Stomach (tissue), 9 donors: ENCODE measurements around the gene MINDY3. TPM values are rescaled to one million over a fixed set of nuclear protein-coding genes. Genes with fewer than 3 reads are reported as not detected.

Experiments
- DNase-seq, 2 donors: peaks; one replicate each; pipeline versions ENCODE4 v3.0.0 to v3.0.0-alpha.2; 2013 to 2019
- H3K27ac ChIP-seq, 5 donors: fragments of 200-600 bp in 4 of 5; sonication (generic) in 4 of 5; one replicate each; pipeline ENCODE4 v1.5.1; 2013 to 2019; ENCODE audit warnings: mild to moderate bottlenecking in 1 of 5, moderate library complexity in 1 of 5
- H3K27me3 ChIP-seq, 3 donors: fragments of 200-600 bp; sonication (generic); one replicate each; pipeline ENCODE4 v1.5.1; 2017 to 2019; ENCODE audit warnings: mixed run types in 1 of 3
- H3K36me3 ChIP-seq, 4 donors: fragments of 200-600 bp; sonication (generic); 1 replicate in 3 of 4; 2 replicates in 1 of 4; pipeline ENCODE4 v1.5.1; 2016 to 2019
- H3K4me1 ChIP-seq, 4 donors: fragments of 200-600 bp; sonication (generic); one replicate each; pipeline ENCODE4 v1.5.1; 2016 to 2019
- H3K4me3 ChIP-seq, 4 donors: fragments of 200-600 bp; sonication (generic) in 3 of 4; one replicate each; pipeline ENCODE4 v1.5.1; 2016 to 2019; ENCODE audit warnings: mild to moderate bottlenecking in 1 of 4
- H3K9me3 ChIP-seq, 4 donors: fragments of 200-600 bp; sonication (generic); one replicate each; pipeline ENCODE4 v1.5.1; 2016 to 2019
- EP300 ChIP-seq: sonication (generic); formaldehyde crosslinking; IDR thresholded peaks from one replicate; pipeline ENCODE4 v1.6.1; 2017; ENCODE audit warnings: antibody characterized with exemption
- POLR2A ChIP-seq, 4 donors: fragments of 450-650 bp; IDR thresholded peaks; one replicate each; pipeline ENCODE4 v1.6.1; 2016; ENCODE audit warnings: antibody characterized with exemption in 4 of 4, control low read depth in 2 of 4, mild to moderate bottlenecking in 1 of 4, moderate library complexity in 1 of 4
- POLR2AphosphoS5 ChIP-seq, 3 donors: sonication (generic); formaldehyde crosslinking; IDR thresholded peaks; one replicate each; pipeline ENCODE4 v1.6.1; 2016; ENCODE audit warnings: antibody characterized with exemption in 3 of 3
- WGBS, 5 donors: extraction: QIAGEN DNeasy Blood & Tissue Kit in 3 of 5; methylation state at CpG; one replicate each; pipeline versions ENCODE4 v1.1.5 to v1.1.7; 2013 to 2018; 5-methylcytosine and 5-hydroxymethylcytosine counted together
- intact Hi-C: fragments of 100-400 bp; cut with DNase I; formaldehyde crosslinking; loops from one replicate; pipeline ENCODE4 v1.15.1; 2023; ENCODE audit warnings: low total_unique reads
- polyA plus RNA-seq, 3 donors: library from polyadenylated mRNA; stranded (reverse); fragments of 200-250 nt; gene quantifications; one replicate each; pipeline ENCODE4 v1.2.3, GENCODE V29; 2013
- total RNA-seq, 5 donors: library from RNA; depleted of rRNA; stranded (reverse); fragments of >200 nt; gene quantifications; one replicate each; pipeline versions ENCODE4 v1.1.0 to v1.2.3, GENCODE V29; 2014 to 2016
- TF ChIP-seq, protein P1 (sequence below), 7 experiments: fragments of 450-650 bp in 4 of 7; fragments of 200-600 bp in 3 of 7; sonication (generic) in 3 of 7; IDR thresholded peaks; one replicate each; pipeline ENCODE4 v1.5.1; 2016 to 2019; ENCODE audit warnings: antibody characterized with exemption in 7 of 7, control low read depth in 2 of 7, mild to moderate bottlenecking in 1 of 7
- donor health status: healthy with polysubstance abuse.
- donor health status: Bipolar disorder and iron deficiency.
- donor health status: healthy.

MINDY3 gene
- total and polyA plus RNA-seq, 8 donors: 7.6 to 55.4 (median 17.6) TPM

DNA sequence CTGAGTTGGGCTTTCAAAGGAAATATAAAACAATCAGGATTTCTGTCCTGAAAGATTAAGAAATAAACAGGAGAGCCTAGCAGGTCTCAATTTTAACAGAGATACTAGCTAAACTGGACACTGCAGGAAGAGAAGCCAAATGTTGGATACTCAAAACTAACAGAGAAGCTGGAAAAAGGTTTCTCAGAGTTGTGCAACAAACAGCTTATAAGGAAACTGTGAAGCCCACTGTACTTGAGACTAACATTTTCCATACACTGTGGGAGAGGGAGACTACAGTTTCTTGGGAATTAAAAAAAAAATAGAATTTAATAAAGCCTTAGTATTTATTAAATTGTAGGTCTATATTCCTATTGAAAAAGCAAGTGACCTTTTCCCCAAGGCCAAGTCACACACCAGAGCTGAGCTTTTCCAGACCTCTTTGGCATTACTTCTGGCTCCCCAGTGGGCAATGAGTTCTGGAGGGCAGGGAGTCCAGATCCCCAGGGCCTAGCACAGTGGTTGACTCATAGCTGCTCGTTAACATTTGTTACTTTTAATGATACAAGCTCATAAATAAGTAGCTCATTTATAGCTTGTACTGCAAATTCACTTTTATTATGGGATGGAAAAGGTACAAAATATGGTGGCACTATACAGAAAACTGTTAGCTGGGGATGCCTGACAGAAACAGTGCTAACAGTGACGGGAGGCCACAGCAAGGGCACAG is 68.3 kb downstream of the MINDY3 start:
- Histone ChIP-seq H3K27ac (peak overlapping the region in 4 of 5 donors; percentile 28 to 77 (median 66)), H3K4me1 (peaks cover 0 to 27% (median 12%) of the 10 kb centered on the region in 4 donors), H3K36me3 (peaks cover 0 to 33% (median 25%) of the 10 kb centered on the region in 4 donors), H3K27me3 (no peaks in the 10 kb centered on the region), H3K4me3 (no peak overlapping the region), H3K9me3 (no peaks in the 10 kb centered on the region)
- DNase-seq: no peak
- 75 to 89% (median 80%) methylated on average over 2 of the region's 2 CpGs for WGBS, 5 donors
- TF ChIP-seq EP300 (no peak), POLR2AphosphoS5 (IDR thresholded peaks at IDR 0.05) (no peak)
- TF ChIP-seq, protein P1, sequence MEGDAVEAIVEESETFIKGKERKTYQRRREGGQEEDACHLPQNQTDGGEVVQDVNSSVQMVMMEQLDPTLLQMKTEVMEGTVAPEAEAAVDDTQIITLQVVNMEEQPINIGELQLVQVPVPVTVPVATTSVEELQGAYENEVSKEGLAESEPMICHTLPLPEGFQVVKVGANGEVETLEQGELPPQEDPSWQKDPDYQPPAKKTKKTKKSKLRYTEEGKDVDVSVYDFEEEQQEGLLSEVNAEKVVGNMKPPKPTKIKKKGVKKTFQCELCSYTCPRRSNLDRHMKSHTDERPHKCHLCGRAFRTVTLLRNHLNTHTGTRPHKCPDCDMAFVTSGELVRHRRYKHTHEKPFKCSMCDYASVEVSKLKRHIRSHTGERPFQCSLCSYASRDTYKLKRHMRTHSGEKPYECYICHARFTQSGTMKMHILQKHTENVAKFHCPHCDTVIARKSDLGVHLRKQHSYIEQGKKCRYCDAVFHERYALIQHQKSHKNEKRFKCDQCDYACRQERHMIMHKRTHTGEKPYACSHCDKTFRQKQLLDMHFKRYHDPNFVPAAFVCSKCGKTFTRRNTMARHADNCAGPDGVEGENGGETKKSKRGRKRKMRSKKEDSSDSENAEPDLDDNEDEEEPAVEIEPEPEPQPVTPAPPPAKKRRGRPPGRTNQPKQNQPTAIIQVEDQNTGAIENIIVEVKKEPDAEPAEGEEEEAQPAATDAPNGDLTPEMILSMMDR (IDR thresholded peaks at IDR 0.05): no peak
- intact Hi-C loops: no loop called here

- peaks cover 6 to 47% (median 27%) of the 10 kb centered on the region in 4 donors for H3K36me3 ChIP-seq
- H3K9me3 ChIP-seq: no peaks in the 10 kb centered on the region
- intact Hi-C loops: no loop called here
- no peak overlapping the region for H3K4me3 ChIP-seq
- peaks cover 0 to 28% (median 12%) of the 10 kb centered on the region in 4 donors for H3K4me1 ChIP-seq
- WGBS, 5 donors: 50 to 78% (median 66%) methylated on average over 1 of the region's 1 CpG
- no peaks in the 10 kb centered on the region for H3K27me3 ChIP-seq
- no peak for DNase-seq
- H3K27ac ChIP-seq: peak overlapping the region in 4 of 5 donors; percentile 46 to 77 (median 66)
- TF ChIP-seq POLR2AphosphoS5 (IDR thresholded peaks at IDR 0.05): peak; percentile 33 to 66 (median 40)
- TF ChIP-seq EP300: no peak
Observed at GRCh38 chr10:15789793-15790525, 70.3 kb downstream of the MINDY3 start.

GRCh38 chr10:15787426-15787825 is 72.9 kb downstream of the MINDY3 start:
- intact Hi-C loops: no loop called here

DNA sequence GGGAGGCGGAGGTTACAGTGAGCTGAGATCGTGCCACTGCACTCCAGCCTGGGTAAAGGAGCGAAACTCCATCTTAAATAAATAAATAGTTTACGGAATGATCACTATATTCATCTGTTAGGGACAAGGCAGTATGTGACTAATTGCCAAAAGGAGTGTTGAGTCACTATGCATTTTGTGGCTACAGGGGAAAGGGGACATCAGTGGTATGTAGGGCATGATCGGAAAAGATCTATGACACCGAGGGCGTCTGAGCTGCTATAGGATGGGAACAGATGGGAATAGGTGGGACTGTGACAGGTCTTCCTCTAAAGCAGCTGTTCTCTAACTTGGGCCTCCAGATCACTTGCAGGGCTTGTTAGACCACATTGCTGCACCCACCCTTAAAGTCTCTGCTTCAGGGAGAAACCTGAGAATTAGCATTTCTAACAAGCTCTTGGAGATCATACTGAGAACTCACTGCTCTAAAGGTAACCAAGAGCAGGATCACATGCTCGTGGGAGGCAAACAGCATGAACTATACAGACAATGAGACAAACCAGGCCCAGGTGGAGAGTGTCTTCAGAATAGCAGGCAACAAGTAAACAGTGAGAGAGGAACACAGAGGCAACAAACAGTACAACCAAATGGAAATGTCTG is 75.5 kb downstream of the MINDY3 start:
- no peak for DNase-seq
- H3K27me3 ChIP-seq: no peaks in the 10 kb centered on the region
- H3K27ac ChIP-seq: peak overlapping the region in 2 of 5 donors; percentile 14 to 24
- H3K4me1 ChIP-seq: peaks cover 0 to 9% (median under 1%) of the 10 kb centered on the region in 4 donors
- no peak overlapping the region for H3K4me3 ChIP-seq
- peaks cover 6 to 64% (median 45%) of the 10 kb centered on the region in 4 donors for H3K36me3 ChIP-seq
- H3K9me3 ChIP-seq: no peaks in the 10 kb centered on the region
- WGBS, 5 donors: 87 to 94% (median 92%) methylated on average over 8 of the region's 8 CpGs
- intact Hi-C loops: no loop called here
- TF ChIP-seq, protein P1 (IDR thresholded peaks at IDR 0.05): no peak
- TF ChIP-seq POLR2AphosphoS5 (IDR thresholded peaks at IDR 0.05) (no peak), POLR2A (IDR thresholded peaks at IDR 0.05) (no peak), EP300 (no peak)

More at GRCh38 chr10:15787426-15787825, 72.9 kb downstream of the MINDY3 start:
- Histone ChIP-seq H3K9me3 (no peaks in the 10 kb centered on the region), H3K4me1 (peaks cover 0 to 33% (median 11%) of the 10 kb centered on the region in 4 donors), H3K27me3 (no peaks in the 10 kb centered on the region), H3K36me3 (peaks cover 6 to 42% (median 24%) of the 10 kb centered on the region in 4 donors), H3K27ac (peak overlapping the region in 4 of 5 donors; percentile 14 to 66 (median 34)), H3K4me3 (no peak overlapping the region)
- no peak for TF ChIP-seq POLR2AphosphoS5 (IDR thresholded peaks at IDR 0.05)
- no peak for TF ChIP-seq EP300
- WGBS, 5 donors: 92 to 94% (median 93%) methylated on average over 5 of the region's 5 CpGs
- DNase-seq: no peak
